Stomach (tissue), 9 donors: ENCODE measurements around the gene SPRY1. TPM values are rescaled to one million over a fixed set of nuclear protein-coding genes. Genes with fewer than 3 reads are reported as not detected.

Experiments used
- DNase-seq, 2 donors: peaks; one replicate each; pipeline versions ENCODE4 v3.0.0 to v3.0.0-alpha.2; 2013 to 2019
- H3K27ac ChIP-seq, 5 donors: fragments of 200-600 bp in 4 of 5; sonication (generic) in 4 of 5; one replicate each; pipeline ENCODE4 v1.5.1; 2013 to 2019; ENCODE audit warnings: mild to moderate bottlenecking in 1 of 5, moderate library complexity in 1 of 5
- H3K27me3 ChIP-seq, 3 donors: fragments of 200-600 bp; sonication (generic); one replicate each; pipeline ENCODE4 v1.5.1; 2017 to 2019; ENCODE audit warnings: mixed run types in 1 of 3
- H3K36me3 ChIP-seq, 4 donors: fragments of 200-600 bp; sonication (generic); 1 replicate in 3 of 4; 2 replicates in 1 of 4; pipeline ENCODE4 v1.5.1; 2016 to 2019
- H3K4me1 ChIP-seq, 4 donors: fragments of 200-600 bp; sonication (generic); one replicate each; pipeline ENCODE4 v1.5.1; 2016 to 2019
- H3K4me3 ChIP-seq, 4 donors: fragments of 200-600 bp; sonication (generic) in 3 of 4; one replicate each; pipeline ENCODE4 v1.5.1; 2016 to 2019; ENCODE audit warnings: mild to moderate bottlenecking in 1 of 4
- H3K9me3 ChIP-seq, 4 donors: fragments of 200-600 bp; sonication (generic); one replicate each; pipeline ENCODE4 v1.5.1; 2016 to 2019
- CTCF ChIP-seq, 7 experiments: fragments of 450-650 bp in 4 of 7; fragments of 200-600 bp in 3 of 7; sonication (generic) in 3 of 7; IDR thresholded peaks; one replicate each; pipeline ENCODE4 v1.5.1; 2016 to 2019; ENCODE audit warnings: antibody characterized with exemption in 7 of 7, control low read depth in 2 of 7, mild to moderate bottlenecking in 1 of 7
- EP300 ChIP-seq: sonication (generic); formaldehyde crosslinking; IDR thresholded peaks from one replicate; pipeline ENCODE4 v1.6.1; 2017; ENCODE audit warnings: antibody characterized with exemption
- POLR2A ChIP-seq, 4 donors: fragments of 450-650 bp; IDR thresholded peaks; one replicate each; pipeline ENCODE4 v1.6.1; 2016; ENCODE audit warnings: antibody characterized with exemption in 4 of 4, control low read depth in 2 of 4, mild to moderate bottlenecking in 1 of 4, moderate library complexity in 1 of 4
- POLR2AphosphoS5 ChIP-seq, 3 donors: sonication (generic); formaldehyde crosslinking; IDR thresholded peaks; one replicate each; pipeline ENCODE4 v1.6.1; 2016; ENCODE audit warnings: antibody characterized with exemption in 3 of 3
- WGBS, 5 donors: extraction: QIAGEN DNeasy Blood & Tissue Kit in 3 of 5; methylation state at CpG; one replicate each; pipeline versions ENCODE4 v1.1.5 to v1.1.7; 2013 to 2018; 5-methylcytosine and 5-hydroxymethylcytosine counted together
- intact Hi-C: fragments of 100-400 bp; cut with DNase I; formaldehyde crosslinking; loops from one replicate; pipeline ENCODE4 v1.15.1; 2023; ENCODE audit warnings: low total_unique reads
- polyA plus RNA-seq, 3 donors: library from polyadenylated mRNA; stranded (reverse); fragments of 200-250 nt; gene quantifications; one replicate each; pipeline ENCODE4 v1.2.3, GENCODE V29; 2013
- total RNA-seq, 5 donors: library from RNA; depleted of rRNA; stranded (reverse); fragments of >200 nt; gene quantifications; one replicate each; pipeline versions ENCODE4 v1.1.0 to v1.2.3, GENCODE V29; 2014 to 2016
- donor health status: healthy with polysubstance abuse.
- donor health status: Bipolar disorder and iron deficiency.
- donor health status: healthy.

Gene SPRY1
- total and polyA plus RNA-seq, 8 donors: 15.7 to 85.2 (median 49.3) TPM

- H3K27me3 ChIP-seq: no peaks in the 10 kb centered on the region
- intact Hi-C loops: no loop called here
- no peaks in the 10 kb centered on the region for H3K9me3 ChIP-seq
- H3K36me3 ChIP-seq: no peaks in the 10 kb centered on the region
- TF ChIP-seq CTCF (IDR thresholded peaks at IDR 0.05): no peak
- no peak for TF ChIP-seq POLR2A (IDR thresholded peaks at IDR 0.05)
- no peak for TF ChIP-seq EP300
- no peak for TF ChIP-seq POLR2AphosphoS5 (IDR thresholded peaks at IDR 0.05)
- peak in 1 of 2 donors; percentile 45 for DNase-seq
- peaks cover 0 to 56% (median 21%) of the 10 kb centered on the region in 4 donors for H3K4me1 ChIP-seq
- no peak overlapping the region for H3K4me3 ChIP-seq
- H3K27ac ChIP-seq: peak overlapping the region in 2 of 5 donors; percentile 48 to 55
- WGBS, 5 donors: 3 to 9% (median 3%) methylated on average over 1 of the region's 1 CpG
Measured at GRCh38 chr4:123412091-123412505, 15.5 kb downstream of the SPRY1 start.

DNA sequence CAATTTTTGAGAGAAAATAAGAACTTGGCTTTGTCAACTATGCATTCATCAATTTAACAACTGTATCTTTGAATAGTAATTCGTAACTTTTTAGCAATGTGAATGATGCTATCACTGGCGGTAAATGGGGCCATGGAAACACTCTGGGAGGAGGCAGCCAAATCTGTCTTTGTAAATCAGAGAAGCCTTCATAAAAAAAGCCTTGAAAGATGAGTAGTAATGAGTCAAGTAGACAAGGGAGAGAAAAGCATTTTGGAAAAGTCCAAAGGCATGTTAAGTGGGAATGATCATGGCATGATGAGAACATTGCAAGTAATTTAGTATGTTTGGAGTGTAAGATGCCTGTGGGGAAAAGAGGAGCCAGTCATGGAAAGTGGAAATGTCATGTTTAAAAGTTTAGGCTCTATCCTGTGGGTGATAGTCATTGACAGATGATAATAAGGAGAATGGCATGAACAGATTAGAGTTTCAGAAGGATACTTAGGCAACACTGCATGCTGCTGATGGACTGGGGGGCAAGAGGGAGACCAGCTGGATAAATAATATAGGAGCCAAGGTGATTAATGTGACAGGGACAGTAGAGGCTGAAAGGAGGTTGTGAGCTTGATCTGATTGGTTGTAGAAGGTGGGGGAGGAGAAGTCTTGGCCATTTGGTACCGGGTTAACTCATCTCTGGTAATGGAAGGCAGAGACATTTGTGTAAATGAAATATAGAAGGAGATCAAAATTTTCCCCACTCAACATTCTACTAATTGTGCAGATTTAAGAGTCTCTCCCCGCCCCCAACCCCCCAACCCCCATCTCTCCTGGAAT lies 16.3 kb downstream of the SPRY1 start:
- no peak for DNase-seq
- Histone ChIP-seq H3K27me3 (no peaks in the 10 kb centered on the region), H3K27ac (peak overlapping the region in 3 of 5 donors; percentile 2 to 48 (median 19)), H3K4me3 (no peak overlapping the region), H3K36me3 (no peaks in the 10 kb centered on the region), H3K9me3 (no peaks in the 10 kb centered on the region), H3K4me1 (peaks cover 0 to 56% (median 23%) of the 10 kb centered on the region in 4 donors)
- 68 to 80% (median 72%) methylated on average over 4 of the region's 4 CpGs for WGBS, 5 donors
- intact Hi-C loops: no loop called here
- no peak for TF ChIP-seq POLR2A (IDR thresholded peaks at IDR 0.05)

GRCh38 chr4:123415576-123415975 lies 19.0 kb downstream of the SPRY1 start:
- DNase-seq: no peak
- Histone ChIP-seq H3K4me1 (peaks cover 9 to 55% (median 30%) of the 10 kb centered on the region in 4 donors), H3K27me3 (no peaks in the 10 kb centered on the region), H3K9me3 (no peaks in the 10 kb centered on the region), H3K4me3 (no peak overlapping the region), H3K36me3 (no peaks in the 10 kb centered on the region), H3K27ac (no peak overlapping the region)
- intact Hi-C loops: no loop called here
- WGBS, 5 donors: 78 to 89% (median 81%) methylated on average over 1 of the region's 1 CpG
- TF ChIP-seq POLR2AphosphoS5 (IDR thresholded peaks at IDR 0.05) (no peak), CTCF (IDR thresholded peaks at IDR 0.05) (no peak), POLR2A (IDR thresholded peaks at IDR 0.05) (no peak)

DNA sequence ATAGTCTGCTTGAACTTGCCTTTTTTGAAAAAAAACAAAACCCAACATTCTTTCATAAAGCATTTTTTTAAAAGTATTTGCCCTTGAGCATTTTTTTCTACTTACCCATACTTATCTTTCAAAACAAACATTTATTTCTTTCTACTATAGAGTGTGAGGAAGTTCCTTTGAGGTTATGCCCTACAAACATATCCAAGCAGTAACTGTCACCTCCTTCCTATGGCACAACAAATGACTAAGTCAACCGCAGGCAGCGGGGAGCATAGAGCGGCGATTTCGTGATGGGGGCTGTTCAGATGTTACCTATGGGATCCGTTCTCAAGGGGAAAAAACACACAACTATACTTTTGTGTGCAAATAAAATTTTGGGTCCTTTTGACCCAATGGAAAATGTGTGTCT lies 19.4 kb downstream of the SPRY1 start:
- Histone ChIP-seq H3K4me1 (peaks cover 9 to 57% (median 30%) of the 10 kb centered on the region in 4 donors), H3K4me3 (no peak overlapping the region), H3K27ac (peak overlapping the region in 1 of 5 donors; percentile 1), H3K9me3 (no peaks in the 10 kb centered on the region), H3K27me3 (no peaks in the 10 kb centered on the region), H3K36me3 (no peaks in the 10 kb centered on the region)
- peak in 1 of 2 donors; percentile 61 for DNase-seq
- 58 to 70% (median 65%) methylated on average over 6 of the region's 6 CpGs for WGBS, 5 donors
- intact Hi-C loops: no loop called here
- TF ChIP-seq EP300: no peak
- TF ChIP-seq POLR2AphosphoS5 (IDR thresholded peaks at IDR 0.05): no peak
- no peak for TF ChIP-seq POLR2A (IDR thresholded peaks at IDR 0.05)
- no peak for TF ChIP-seq CTCF (IDR thresholded peaks at IDR 0.05)

DNA sequence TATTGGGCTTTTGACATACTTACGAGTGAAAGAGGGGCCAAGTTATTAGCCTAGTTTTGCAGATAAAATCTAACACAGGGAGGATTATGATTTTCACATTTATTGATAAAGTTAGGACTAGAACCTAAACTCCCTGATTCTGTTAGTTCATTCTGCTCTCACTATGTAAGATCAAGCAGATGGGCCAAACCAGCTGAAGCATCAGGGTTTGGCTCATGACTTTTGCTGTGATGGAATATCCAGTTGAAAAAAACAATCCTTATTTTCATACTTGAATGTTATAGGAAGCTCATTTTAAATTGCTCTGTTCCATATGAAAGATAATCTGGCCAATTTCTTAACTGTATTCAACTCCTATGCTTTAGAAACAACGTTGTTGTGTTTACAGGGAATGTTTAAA lies 21.2 kb downstream of the SPRY1 start:
- H3K4me1 ChIP-seq: peaks cover 9 to 56% (median 26%) of the 10 kb centered on the region in 4 donors
- H3K36me3 ChIP-seq: no peaks in the 10 kb centered on the region
- H3K4me3 ChIP-seq: no peak overlapping the region
- intact Hi-C loops: no loop called here
- H3K9me3 ChIP-seq: no peaks in the 10 kb centered on the region
- H3K27ac ChIP-seq: peak overlapping the region in 4 of 5 donors; percentile 50 to 71 (median 60)
- DNase-seq: no peak
- 42 to 51% (median 47%) methylated on average over 2 of the region's 2 CpGs for WGBS, 5 donors
- TF ChIP-seq POLR2A (IDR thresholded peaks at IDR 0.05) (no peak), POLR2AphosphoS5 (IDR thresholded peaks at IDR 0.05) (no peak), CTCF (IDR thresholded peaks at IDR 0.05) (no peak), EP300 (no peak)
- no peaks in the 10 kb centered on the region for H3K27me3 ChIP-seq
